Measurements from ENCODE around the gene MPIG6B. TPM values are rescaled to one million over a fixed set of nuclear protein-coding genes. Genes with fewer than 3 reads are reported as not detected.
A peak's percentile ranks its signal among the peaks of the same experiment; 100 is the strongest.

The MPIG6B gene
- total and polyA plus RNA-seq, 7 experiments from 2014 or later: 0.12 to 4.7 (median 0.64) TPM

GRCh38 chr6:31728767-31729514 is 5.8 kb downstream of the MPIG6B start, which contains the start of gene DDAH2:
Gene DDAH2 (minus strand): TSS chr6:31729299. CDS start chr6:31729161, 138 bp downstream.
- H3K9me3 Mint-ChIP-seq: peaks cover 0 to 1% (median 0%) of the 10 kb centered on the region in 11 donors
- Histone ChIP-seq H3K4me3 (ENCODE audit: low read length) (peak within 1 kb of the TSS; percentile 92), H3K27ac (ENCODE audit: low read depth, low read length) (peak within 1 kb of the TSS; percentile 65), H3K4me1 (ENCODE audit: control insufficient read depth in 2 of 2, insufficient read depth in 2 of 2, low read length in 2 of 2) (peaks cover 13 to 14% of the 10 kb centered on the region in 2 donors), H3K36me3 (ENCODE audit: control insufficient read depth in 2 of 3, insufficient read depth in 3 of 3, low read length in 3 of 3) (peaks cover 5 to 21% (median 13%) of the 10 kb centered on the region in 3 experiments), H3K27me3 (ENCODE audit: control insufficient read depth in 2 of 2, insufficient read depth in 2 of 2, low read length in 2 of 2) (no peaks in the 10 kb centered on the region), H3K9me3 (ENCODE audit: control insufficient read depth in 2 of 3, low read length in 3 of 3) (no peaks in the 10 kb centered on the region)
- no peak for DNase-seq
- ChIA-PET CTCF (interaction anchor here (0.6 to 4.2 kb wide), 16 partner anchors 10 to 400 kb away, joined by 3 to 30 read pairs (median 6); partner anchors contain the start of genes ATF6B, HSPA1B, LSM2 and MSH5), POLR2A (interaction anchor here (0.9 to 4.6 kb wide), 13 partner anchors 8 to 161 kb away, joined by 3 to 33 read pairs (median 5); partner anchors contain the start of genes HSPA1A, HSPA1B, HSPA1L and LSM2)
- peak within 1 kb of the TSS; percentile 78 to 96 (median 89) for H3K27ac Mint-ChIP-seq
- peaks cover 21 to 60% (median 53%) of the 10 kb centered on the region in 7 donors for H3K4me1 Mint-ChIP-seq
- intact Hi-C loops (cut with micrococcal nuclease): loop anchor here (1.0 to 2.0 kb wide), 11 partner anchors 9 to 230 kb away; partner anchors contain the start of genes ABHD16A (in 1 of the 2), EHMT2 (in 1 of the 2), HSPA1B (in 1 of the 2) and LY6G5C (in 1 of the 2)
- H3K27me3 Mint-ChIP-seq: no peaks in the 10 kb centered on the region
- peaks cover 4 to 37% (median 8%) of the 10 kb centered on the region in 5 donors for H3K36me3 Mint-ChIP-seq
- peak within 1 kb of the TSS; percentile 83 to 100 (median 97) for H3K4me3 Mint-ChIP-seq
- peak; percentile 12 for ATAC-seq

- no peaks in the 10 kb centered on the region for H3K9me3 ChIP-seq (ENCODE audit: control insufficient read depth in 2 of 3, low read length in 3 of 3)
- H3K27me3 ChIP-seq (ENCODE audit: control insufficient read depth in 2 of 2, insufficient read depth in 2 of 2, low read length in 2 of 2): no peaks in the 10 kb centered on the region
- peak; percentile 78 for ATAC-seq
- Mint-ChIP-seq H3K4me3 (peak overlapping the region; percentile 83 to 100 (median 97)), H3K27me3 (no peaks in the 10 kb centered on the region), H3K36me3 (peaks cover 4 to 43% (median 8%) of the 10 kb centered on the region in 5 donors), H3K4me1 (peaks cover 20 to 65% (median 55%) of the 10 kb centered on the region in 7 donors), H3K9me3 (peaks cover 0 to 1% (median 0%) of the 10 kb centered on the region in 11 donors), H3K27ac (peak overlapping the region; percentile 78 to 96 (median 89))
- ChIA-PET POLR2A (interaction anchor here (0.9 to 4.6 kb wide), 11 partner anchors 9 to 161 kb away, joined by 3 to 33 read pairs (median 4); partner anchors contain the start of genes HSPA1A, HSPA1B, HSPA1L and LSM2), CTCF (interaction anchor here (0.6 to 4.2 kb wide), 20 partner anchors 9 to 399 kb away, joined by 3 to 30 read pairs (median 6); partner anchors contain the start of genes ATF6B, HSPA1A, HSPA1B and HSPA1L)
- peaks cover 5 to 25% (median 13%) of the 10 kb centered on the region in 3 experiments for H3K36me3 ChIP-seq (ENCODE audit: control insufficient read depth in 2 of 3, insufficient read depth in 3 of 3, low read length in 3 of 3)
- peak; percentile 66 to 82 (median 77) for DNase-seq
- peak overlapping the region; percentile 92 for H3K4me3 ChIP-seq (ENCODE audit: low read length)
- H3K27ac ChIP-seq (ENCODE audit: low read depth, low read length): peak overlapping the region; percentile 65
- peaks cover 18 to 20% of the 10 kb centered on the region in 2 donors for H3K4me1 ChIP-seq (ENCODE audit: control insufficient read depth in 2 of 2, insufficient read depth in 2 of 2, low read length in 2 of 2)
- intact Hi-C loops (cut with micrococcal nuclease): loop anchor here (1.0 to 2.0 kb wide), 11 partner anchors 9 to 229 kb away; partner anchors contain the start of genes ABHD16A (in 1 of the 2), EHMT2 (in 1 of the 2), HSPA1B (in 1 of the 2) and LY6G5C (in 1 of the 2)
Observed at GRCh38 chr6:31729515-31729978, 6.4 kb downstream of the MPIG6B start.

GRCh38 chr6:31729979-31730630 is 6.9 kb downstream of the MPIG6B start:
- Histone ChIP-seq H3K27ac (ENCODE audit: low read depth, low read length) (peak overlapping the region; percentile 65), H3K9me3 (ENCODE audit: control insufficient read depth in 2 of 3, low read length in 3 of 3) (no peaks in the 10 kb centered on the region), H3K36me3 (ENCODE audit: control insufficient read depth in 2 of 3, insufficient read depth in 3 of 3, low read length in 3 of 3) (peaks cover 5 to 25% (median 13%) of the 10 kb centered on the region in 3 experiments), H3K4me3 (ENCODE audit: low read length) (peak overlapping the region; percentile 92), H3K27me3 (ENCODE audit: control insufficient read depth in 2 of 2, insufficient read depth in 2 of 2, low read length in 2 of 2) (no peaks in the 10 kb centered on the region), H3K4me1 (ENCODE audit: control insufficient read depth in 2 of 2, insufficient read depth in 2 of 2, low read length in 2 of 2) (peaks cover 21 to 24% of the 10 kb centered on the region in 2 donors)
- intact Hi-C loops (cut with micrococcal nuclease): loop anchor here (1.0 to 10.0 kb wide), 13 partner anchors 8 to 1475 kb away; partner anchors contain the start of genes ABHD16A (in 1 of the 2), DXO (in 1 of the 2), EHMT2 (in 1 of the 2) and HSD17B8 (in 1 of the 2)
- ATAC-seq: peak; percentile 70
- Mint-ChIP-seq H3K27me3 (no peaks in the 10 kb centered on the region), H3K9me3 (peaks cover 0 to 1% (median 0%) of the 10 kb centered on the region in 11 donors), H3K4me1 (peaks cover 20 to 70% (median 60%) of the 10 kb centered on the region in 7 donors), H3K4me3 (peak overlapping the region; percentile 83 to 100 (median 97)), H3K27ac (peak overlapping the region; percentile 30 to 96 (median 78)), H3K36me3 (peaks cover 4 to 48% (median 8%) of the 10 kb centered on the region in 5 donors)
- POLR2A ChIA-PET: interaction anchor here (0.9 to 4.6 kb wide), 12 partner anchors 8 to 162 kb away, joined by 3 to 33 read pairs (median 4); partner anchors contain the start of genes HSPA1A, HSPA1B, HSPA1L and LSM2
- DNase-seq: peak; percentile 51 to 75 (median 63)
- CTCF ChIA-PET: interaction anchor here (0.6 to 4.2 kb wide), 18 partner anchors 9 to 398 kb away, joined by 3 to 30 read pairs (median 6); partner anchors contain the start of genes ATF6B, HSPA1A, HSPA1B and HSPA1L

GRCh38 chr6:31730631-31731086 is 7.5 kb downstream of the MPIG6B start:
- ATAC-seq (no peak), DNase-seq (no peak)
- POLR2A ChIA-PET: interaction anchor here (0.9 to 4.6 kb wide), 7 partner anchors 10 to 133 kb away, joined by 3 to 33 read pairs (median 3); partner anchors contain the start of genes HSPA1A, HSPA1B and HSPA1L
- peak overlapping the region in 8 of 9 donors; percentile 30 to 90 (median 74) for H3K27ac Mint-ChIP-seq
- Histone ChIP-seq H3K9me3 (ENCODE audit: control insufficient read depth in 2 of 3, low read length in 3 of 3) (no peaks in the 10 kb centered on the region), H3K4me3 (ENCODE audit: low read length) (no peak overlapping the region), H3K4me1 (ENCODE audit: control insufficient read depth in 2 of 2, insufficient read depth in 2 of 2, low read length in 2 of 2) (peaks cover 21 to 24% of the 10 kb centered on the region in 2 donors), H3K36me3 (ENCODE audit: control insufficient read depth in 2 of 3, insufficient read depth in 3 of 3, low read length in 3 of 3) (peaks cover 5 to 25% (median 13%) of the 10 kb centered on the region in 3 experiments), H3K27ac (ENCODE audit: low read depth, low read length) (peak overlapping the region; percentile 65), H3K27me3 (ENCODE audit: control insufficient read depth in 2 of 2, insufficient read depth in 2 of 2, low read length in 2 of 2) (no peaks in the 10 kb centered on the region)
- peaks cover 16 to 73% (median 62%) of the 10 kb centered on the region in 7 donors for H3K4me1 Mint-ChIP-seq
- CTCF ChIA-PET: interaction anchor here (0.7 to 4.2 kb wide), 12 partner anchors 8 to 116 kb away, joined by 3 to 30 read pairs (median 6); partner anchors contain the start of genes HSPA1B, LSM2, MSH5 and VARS1
- intact Hi-C loops (cut with micrococcal nuclease): loop anchor here (1.0 to 10.0 kb wide), 4 partner anchors 8 to 1474 kb away; partner anchors contain the start of genes DXO (in 1 of the 2), HSD17B8 (in 1 of the 2), RING1 (in 1 of the 2) and RXRB (in 1 of the 2)
- H3K4me3 Mint-ChIP-seq: peak overlapping the region; percentile 83 to 100 (median 97)
- no peaks in the 10 kb centered on the region for H3K27me3 Mint-ChIP-seq
- peaks cover 4 to 50% (median 8%) of the 10 kb centered on the region in 5 donors for H3K36me3 Mint-ChIP-seq
- peaks cover 0 to 3% (median 0%) of the 10 kb centered on the region in 11 donors for H3K9me3 Mint-ChIP-seq

- Histone ChIP-seq H3K9me3 (ENCODE audit: control insufficient read depth in 2 of 3, low read length in 3 of 3) (no peaks in the 10 kb centered on the region), H3K4me1 (ENCODE audit: control insufficient read depth in 2 of 2, insufficient read depth in 2 of 2, low read length in 2 of 2) (peaks cover 28 to 29% of the 10 kb centered on the region in 2 donors), H3K4me3 (ENCODE audit: low read length) (no peak overlapping the region), H3K36me3 (ENCODE audit: control insufficient read depth in 2 of 3, insufficient read depth in 3 of 3, low read length in 3 of 3) (peaks cover 5 to 25% (median 13%) of the 10 kb centered on the region in 3 experiments), H3K27me3 (ENCODE audit: control insufficient read depth in 2 of 2, insufficient read depth in 2 of 2, low read length in 2 of 2) (no peaks in the 10 kb centered on the region), H3K27ac (ENCODE audit: low read depth, low read length) (no peak overlapping the region)
- Mint-ChIP-seq H3K9me3 (peaks cover 0 to 3% (median 0%) of the 10 kb centered on the region in 11 donors), H3K27me3 (no peaks in the 10 kb centered on the region), H3K4me3 (peak overlapping the region in 2 of 10 donors; percentile 4 to 25), H3K27ac (peak overlapping the region in 4 of 9 donors; percentile 28 to 59 (median 41)), H3K4me1 (peaks cover 6 to 72% (median 55%) of the 10 kb centered on the region in 7 donors), H3K36me3 (peaks cover 0 to 51% (median 8%) of the 10 kb centered on the region in 5 donors)
- ChIA-PET CTCF (interaction anchor here (0.7 to 1.0 kb wide), 2 partner anchors 28 to 51 kb away, joined by 3 read pairs; partner anchors contain the start of gene LY6G5C), POLR2A (interaction anchor here (0.7 to 4.6 kb wide), 6 partner anchors 27 to 99 kb away, joined by 3 to 33 read pairs (median 3); partner anchors contain the start of genes ABHD16A, HSPA1A and HSPA1L)
- ATAC-seq (no peak), DNase-seq (no peak)
- intact Hi-C loops (cut with micrococcal nuclease): loop anchor here (10.0 kb wide), 2 partner anchors 243 to 1473 kb away; partner anchors contain the start of genes DXO (in 1 of the 2), HSD17B8 (in 1 of the 2), RING1 (in 1 of the 2) and RXRB (in 1 of the 2)
Observed at GRCh38 chr6:31732029-31732428, 8.9 kb downstream of the MPIG6B start.

Measured in naive thymus-derived CD4-positive, alpha-beta T cell (primary cell).